ENCODE measurements around the gene ZNF254.

- TF ChIP-seq CTCF (conservative IDR thresholded peaks at IDR 0.05 in 1 of 2, IDR thresholded peaks at IDR 0.05 in 1 of 2; ENCODE audit: low read depth in 1 of 2, low read length in 2 of 2) = no peak
- no peak for TF ChIP-seq EZH2 (IDR thresholded peaks at IDR 0.05; ENCODE audit: low read length, missing control alignments)
Observed at GRCh38 chr19:24046550-24046949, 40.4 kb upstream of the ZNF254 start.

Measured in fibroblast of lung (primary cell).